8988T (cell line): ENCODE measurements around the gene ZNF600.
"Not testable (repeated sequence)": the region's sequence is repeated elsewhere in the genome, so short reads cannot be mapped to it uniquely, and the experiment has no call there.

Experiments
- DNase-seq: peaks from one replicate; pipeline ENCODE4 v3.0.0; 2011

The ZNF600 gene

DNA sequence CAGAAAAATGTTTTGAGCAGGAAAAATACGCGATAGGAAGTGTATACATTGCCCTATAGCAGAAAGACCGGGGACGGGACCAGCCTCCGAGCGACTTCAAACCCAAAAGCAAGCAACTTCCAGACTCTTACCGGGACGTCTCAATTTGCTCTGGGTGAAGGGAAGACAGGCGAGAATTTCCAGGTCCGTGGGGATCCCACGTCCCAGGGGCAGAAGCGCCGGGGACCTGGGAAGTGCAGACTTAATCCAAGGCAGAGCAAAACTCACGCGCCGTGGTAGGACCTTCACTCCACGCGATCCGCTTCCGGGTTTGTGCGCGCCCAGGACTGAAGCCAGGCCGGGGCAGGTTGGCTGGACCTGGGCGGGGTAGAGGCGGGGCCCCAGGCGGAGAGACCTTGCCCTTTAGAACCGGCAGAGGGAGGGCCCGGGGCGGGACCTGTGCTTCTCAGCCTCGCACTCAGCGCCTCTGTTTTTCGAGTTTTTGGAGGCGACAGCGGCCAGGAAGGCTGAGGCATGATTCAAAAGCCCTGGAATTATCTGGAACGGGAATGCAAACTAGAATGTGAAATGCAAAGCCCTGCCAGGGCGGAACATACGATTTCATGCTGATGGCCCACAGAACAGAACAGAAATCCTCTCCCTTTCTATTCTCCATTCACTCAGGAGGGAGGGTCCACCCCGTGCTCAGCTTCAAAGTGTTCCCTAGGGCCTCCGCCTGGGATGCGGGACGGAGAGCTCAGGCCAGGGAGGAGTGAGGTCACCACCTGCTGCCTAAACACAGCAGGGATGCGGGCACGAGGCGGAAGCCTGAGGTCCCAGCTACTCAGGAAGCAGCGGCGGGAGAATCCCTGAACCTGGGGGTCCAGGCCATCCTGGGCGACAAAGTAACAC, at the start of gene ZNF600:
Gene ZNF600, minus strand, starts transcription at position 328 of the 891 bp plus-strand sequence. CDS start 7,903 bp downstream, outside the sequence.
- not testable (repeated sequence) for DNase-seq

DNA sequence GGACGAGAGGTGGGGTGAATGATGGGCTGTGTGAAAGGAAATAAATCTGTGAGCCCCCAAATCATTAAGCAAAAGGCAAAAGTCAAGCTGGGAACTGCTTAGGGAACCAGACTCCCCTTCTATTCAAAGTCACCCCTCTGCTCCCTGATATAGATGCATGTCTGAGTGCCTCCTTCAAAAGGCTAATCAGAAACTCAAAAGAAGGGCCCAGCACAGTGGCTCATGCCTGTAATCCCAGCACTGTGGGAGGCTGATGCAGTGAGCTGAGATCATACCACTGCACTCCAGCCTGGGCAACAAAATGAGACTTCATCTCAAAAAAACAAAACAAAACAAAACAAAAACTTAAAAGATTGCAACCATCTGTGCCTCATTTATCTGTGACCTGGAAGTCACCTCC, 47.7 kb upstream of the ZNF600 start:
- DNase-seq, result not testable (repeated sequence)

DNA sequence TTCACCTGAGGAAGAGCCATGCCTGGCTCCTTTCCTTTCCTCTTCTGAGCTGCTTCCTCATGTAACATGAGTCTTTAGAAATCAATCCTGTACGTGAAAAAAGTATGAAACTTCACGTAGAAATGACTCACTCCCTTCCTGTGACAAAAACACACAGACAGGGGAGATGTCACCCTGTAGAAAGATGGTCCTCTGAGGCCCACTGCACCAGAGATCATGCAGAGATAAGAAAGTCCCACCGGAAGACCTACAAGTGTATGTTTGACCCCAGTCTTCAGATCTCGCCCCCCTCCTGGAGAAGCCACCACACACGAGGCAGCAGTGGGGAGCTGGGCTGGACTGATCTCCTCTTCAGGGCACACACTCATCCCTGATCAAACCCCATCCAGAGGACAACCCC, 47.0 kb upstream of the ZNF600 start:
- DNase-seq, result not testable (repeated sequence)

DNA sequence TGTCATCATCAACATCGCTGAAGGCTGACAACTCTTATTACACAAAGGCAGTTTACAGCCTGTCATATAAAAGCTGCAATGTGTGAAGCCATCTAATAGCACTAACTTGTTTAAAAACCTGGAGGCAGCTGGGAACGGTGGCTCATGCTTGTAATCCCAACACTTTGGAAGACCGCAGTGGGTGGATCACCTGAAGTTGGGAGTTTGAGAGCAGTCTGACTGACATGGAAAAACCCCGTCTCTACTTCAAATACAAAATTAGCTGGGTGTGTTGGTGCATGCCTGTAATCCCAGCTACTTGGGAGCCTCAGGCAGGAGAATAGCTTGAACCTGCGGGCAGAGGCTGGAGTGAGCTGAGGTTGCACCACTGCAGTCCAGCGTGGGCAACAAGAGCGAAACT, 43.3 kb upstream of the ZNF600 start:
- not testable (repeated sequence) for DNase-seq

DNA sequence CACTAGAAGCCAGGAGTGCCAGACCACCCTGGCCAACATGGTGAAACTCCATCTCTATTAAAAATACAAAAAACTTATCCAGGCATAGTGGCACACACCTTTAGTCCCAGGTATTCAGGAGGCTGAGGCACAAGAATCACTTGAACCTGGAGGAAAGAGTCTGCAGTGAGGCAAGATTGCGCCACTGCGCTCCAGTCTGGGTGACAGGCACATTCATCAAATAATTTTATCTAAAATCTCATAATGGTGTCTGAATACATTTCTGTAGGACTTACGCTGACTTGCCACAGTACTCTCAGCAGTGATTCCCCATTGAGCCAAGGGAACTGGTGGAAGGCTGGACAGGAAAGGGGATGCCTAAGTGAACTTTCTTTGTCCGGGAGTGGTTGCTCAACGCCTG, 39.2 kb upstream of the ZNF600 start:
- DNase-seq, result no peak

DNA sequence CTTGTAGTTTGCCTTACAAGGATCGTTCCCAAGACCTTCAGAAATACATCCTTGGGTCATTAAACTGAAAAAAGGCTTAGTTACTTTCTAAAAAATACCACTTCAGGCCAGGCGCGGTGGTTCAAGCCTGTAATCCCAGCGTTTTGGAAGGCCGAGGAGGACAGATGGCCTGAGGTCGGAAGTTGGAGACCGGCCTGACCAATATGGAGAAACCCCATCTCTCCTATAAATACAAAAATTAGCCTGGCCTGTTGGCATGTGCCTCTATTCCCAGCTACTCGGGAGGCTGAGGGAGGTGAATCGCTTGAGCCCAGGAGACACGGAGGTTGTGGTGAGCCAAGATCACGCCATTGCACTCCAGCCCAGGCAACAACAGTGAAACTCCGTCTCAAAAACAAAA, 37.1 kb upstream of the ZNF600 start:
- DNase-seq, result no peak

DNA sequence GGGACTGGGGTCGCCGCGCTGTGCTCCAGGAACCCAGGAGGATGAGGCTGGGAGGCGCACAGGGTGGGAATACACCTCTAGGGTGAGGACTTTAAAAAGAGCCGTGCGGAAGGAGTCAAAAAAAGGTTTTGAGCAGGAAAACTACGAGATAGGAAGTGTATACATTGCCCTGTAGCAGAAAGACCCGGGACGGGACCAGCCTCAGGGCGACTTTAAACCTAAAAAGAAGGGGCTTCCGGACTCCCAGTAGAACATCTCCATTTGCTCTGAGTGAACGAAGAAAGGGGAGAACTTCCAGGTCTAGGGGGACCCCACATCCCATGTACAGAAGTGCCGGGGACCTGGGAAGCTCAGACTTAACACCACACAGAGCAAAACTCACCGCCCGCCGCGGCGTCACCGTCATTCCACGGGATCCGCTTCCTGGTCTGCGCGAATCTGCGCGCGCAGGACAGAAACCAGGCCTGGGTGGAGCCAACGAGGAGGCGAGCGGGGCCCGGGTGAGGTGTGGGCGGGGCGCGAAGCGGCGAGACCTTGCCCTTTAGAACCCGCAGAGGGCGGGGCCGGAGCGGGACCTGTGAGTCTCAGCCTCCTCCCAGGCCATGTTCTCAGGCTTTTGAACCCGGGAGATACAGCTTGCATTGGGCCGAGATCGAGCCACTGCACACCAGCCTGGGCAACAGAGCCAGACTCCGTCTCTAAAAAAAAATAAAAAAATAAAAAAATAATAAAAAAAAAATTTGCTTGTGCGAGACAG, 34.8 kb upstream of the ZNF600 start, which contains the start of gene ZNF28:
Gene ZNF28, minus strand, starts transcription at position 430 of the 757 bp plus-strand sequence. CDS start 3,675 bp downstream, outside the sequence.
- DNase-seq, result peak; percentile 34

DNA sequence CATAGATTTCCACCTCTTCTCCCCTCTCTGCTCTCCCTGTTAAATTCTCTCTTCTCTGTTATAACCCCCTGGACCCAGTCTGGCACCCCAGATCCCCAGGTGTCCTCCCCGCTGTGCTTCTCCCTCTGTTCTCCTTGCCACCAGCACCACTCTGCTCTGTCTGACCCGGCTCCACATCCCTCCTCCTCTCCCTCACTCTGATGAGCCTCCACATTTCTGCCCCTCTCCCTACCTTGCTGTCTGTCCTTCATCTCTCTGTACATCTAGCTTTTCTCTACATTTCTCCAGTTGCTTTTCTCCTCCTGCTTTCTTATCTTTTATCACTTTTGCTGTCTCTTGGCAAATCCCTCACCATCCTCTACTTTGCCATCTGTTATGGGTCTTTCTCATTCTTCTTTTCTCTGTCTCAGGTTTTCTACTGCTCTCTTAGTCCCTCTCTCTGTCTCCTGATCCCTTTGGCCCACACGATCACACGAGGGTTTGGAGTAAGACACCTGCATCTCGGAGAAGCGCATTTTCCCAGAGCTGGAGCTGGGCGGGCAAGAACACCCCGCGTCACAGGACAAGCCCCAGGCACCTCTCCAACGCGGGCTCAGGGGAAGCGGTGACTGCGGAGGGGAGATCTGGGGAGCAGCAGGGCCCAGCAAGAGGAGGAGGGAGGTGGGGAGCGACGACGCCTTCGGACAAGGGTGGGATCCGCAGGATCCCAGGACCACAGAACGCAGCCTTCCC, 34.0 kb upstream of the ZNF600 start:
- not testable (repeated sequence) for DNase-seq

DNA sequence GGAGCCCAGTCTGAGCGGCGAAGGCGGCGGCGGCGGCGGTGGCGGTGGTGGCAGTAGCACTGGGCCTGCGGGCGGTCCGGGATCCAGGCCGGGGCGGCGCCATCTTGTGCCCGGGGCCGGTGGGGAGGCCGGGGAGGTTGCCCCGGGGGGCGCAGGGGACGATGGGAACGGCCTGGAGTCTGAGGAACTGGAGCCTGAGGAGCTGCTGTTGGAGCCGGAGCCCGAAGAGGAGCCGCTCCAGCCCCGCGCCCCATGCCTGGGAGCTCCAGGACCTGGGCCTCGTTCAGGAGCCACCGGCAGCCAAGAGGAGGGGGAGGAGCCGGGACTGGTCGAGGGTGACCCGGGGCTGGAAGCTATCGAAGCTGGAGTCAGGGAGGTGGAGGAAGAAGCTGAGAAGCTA, 23.2 kb upstream of the ZNF600 start:
- DNase-seq, result no peak

DNA sequence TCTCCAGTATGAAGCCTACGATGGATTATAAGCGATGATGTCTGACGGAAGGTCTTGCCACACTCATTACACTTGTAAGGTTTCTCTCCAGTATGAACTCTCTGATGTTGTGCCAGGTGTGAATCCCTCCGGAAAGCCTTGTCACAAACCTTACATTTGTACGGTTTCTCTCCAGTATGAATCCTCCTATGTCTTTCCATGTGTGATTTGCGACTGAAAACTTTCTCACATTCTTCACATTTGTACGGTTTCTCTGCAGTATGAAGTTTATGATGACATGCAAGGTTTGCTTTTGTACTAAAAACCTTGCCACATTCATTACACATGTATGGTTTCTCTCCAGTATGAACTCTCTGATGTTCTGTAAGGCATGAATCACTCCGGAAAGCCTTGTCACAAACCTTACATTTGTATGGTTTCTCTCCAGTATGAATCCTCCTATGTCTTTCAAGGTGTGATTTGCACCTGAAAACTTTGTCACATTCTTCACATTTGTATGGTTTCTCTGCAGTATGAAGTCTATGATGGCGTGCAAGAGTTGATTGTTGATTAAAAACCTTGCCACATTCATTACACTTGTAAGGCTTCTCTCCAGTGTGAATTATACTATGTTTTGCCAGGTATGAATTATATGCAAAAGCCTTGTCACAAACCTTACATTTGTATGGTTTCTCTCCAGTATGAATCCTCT, 13.5 kb upstream of the ZNF600 start:
- not testable (repeated sequence) for DNase-seq

DNA sequence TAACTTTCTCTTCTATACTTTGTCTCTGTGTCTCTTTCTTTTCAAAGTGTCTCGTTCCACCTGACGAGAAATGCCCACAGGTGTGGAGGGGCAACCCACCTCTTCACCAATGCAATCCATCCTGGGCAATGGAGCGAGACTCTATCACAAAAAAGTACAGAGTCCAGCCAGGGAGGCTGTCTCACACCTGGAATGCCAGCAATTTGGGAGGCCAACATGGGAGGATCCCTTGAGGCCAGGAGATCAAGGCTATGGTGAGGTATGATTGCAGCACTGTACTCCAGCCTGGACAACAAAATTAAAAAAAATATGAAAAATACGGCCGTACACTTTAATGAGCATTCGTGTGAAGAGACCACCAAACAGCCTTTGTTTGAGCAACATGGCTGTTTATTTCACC, 2.8 kb upstream of the ZNF600 start:
- no peak for DNase-seq

DNA sequence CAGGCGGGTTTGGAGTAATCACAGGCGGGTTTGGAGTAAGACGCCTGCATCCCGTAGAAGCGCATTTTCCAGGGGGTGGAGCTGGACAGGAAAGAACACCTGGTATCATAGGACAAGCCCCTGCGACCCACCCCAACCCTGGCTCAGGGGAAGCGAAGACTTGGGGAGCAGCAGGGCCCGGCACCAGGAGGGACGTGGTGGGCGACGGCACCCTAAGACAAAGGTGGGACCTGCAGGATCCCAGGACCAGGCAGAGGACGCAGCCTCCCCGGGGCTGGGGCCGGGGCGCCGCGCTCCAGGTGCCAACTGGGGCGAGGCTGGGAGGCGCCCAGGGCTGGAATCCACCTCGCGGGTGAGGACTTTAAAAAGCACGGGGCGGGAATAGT, 520 bp downstream of the ZNF600 start:
- no peak for DNase-seq

DNA sequence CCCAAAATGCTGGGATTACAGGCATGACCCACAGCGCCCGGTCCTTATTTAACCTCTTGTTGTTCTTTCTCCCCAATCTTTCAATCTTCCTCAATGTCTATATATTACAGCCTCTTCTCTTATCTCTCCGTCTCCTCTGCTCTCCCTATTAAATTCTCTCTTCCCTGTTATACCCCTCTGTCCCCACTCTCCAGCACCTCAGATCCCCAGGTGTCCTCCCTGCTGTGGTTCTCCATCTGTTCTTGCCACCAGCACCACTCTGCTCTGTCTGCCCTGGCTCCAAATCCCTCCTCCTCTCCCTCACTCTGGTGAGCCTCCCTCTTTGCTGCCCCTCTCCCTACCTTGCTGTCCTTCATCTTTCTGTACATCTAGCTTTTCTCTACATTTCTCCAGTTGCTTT, 1.1 kb downstream of the ZNF600 start:
- no peak for DNase-seq

DNA sequence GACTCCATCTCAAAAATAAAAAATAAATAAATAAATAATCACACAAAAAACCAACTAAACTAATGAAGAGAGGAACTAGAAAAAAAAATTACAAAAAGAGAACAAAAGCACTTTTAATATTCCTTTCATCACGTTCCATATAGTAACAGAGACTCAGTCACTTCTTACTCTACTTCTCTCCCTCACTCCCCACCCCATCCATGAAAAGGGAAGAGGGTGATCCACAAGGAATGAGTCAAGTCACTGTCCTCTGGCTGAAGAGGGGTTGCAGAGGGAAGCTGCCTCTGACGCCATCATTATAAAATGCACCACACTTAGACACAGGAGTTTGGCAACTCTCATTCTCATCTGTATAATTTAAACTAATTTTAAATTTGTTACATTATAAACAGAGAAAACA, 3.7 kb downstream of the ZNF600 start:
- DNase-seq, result not testable (repeated sequence)

DNA sequence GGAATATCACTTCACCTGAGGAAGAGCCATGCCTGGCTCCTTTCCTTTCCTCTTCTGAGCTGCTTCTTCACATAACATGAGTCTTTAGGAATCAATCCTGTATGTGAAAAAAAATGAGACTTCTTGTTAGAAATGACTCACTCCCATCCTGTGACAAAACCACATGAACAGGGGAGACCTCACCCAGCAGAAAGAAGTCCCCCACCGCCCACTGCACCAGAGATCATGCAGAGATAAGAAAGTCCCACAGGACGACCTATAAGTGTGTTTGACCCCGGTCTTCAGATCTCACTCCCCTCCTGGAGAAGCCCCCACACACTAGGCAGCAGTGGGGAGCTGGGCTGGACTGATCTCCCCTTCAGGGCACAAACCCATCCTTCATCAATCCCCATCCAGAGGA, 7.8 kb downstream of the ZNF600 start:
- no peak for DNase-seq

DNA sequence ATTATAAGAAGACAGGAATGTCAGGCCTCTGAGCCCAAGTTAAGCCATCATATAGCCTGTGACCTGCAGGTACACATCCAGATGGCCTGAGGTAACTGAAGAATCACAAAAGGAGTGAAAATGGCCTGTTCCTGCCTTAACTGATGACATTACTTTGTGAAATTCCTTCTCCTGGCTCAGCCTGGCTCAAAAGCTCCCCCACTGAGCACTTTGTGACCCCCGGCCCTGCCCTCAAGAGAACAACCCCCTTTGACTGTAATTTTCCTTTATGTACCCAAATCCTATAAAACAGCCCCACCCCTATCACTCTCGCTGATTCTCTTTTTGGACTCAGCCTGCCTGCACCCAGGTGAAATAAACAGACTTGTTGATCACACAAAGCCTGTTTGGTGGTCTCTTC, 30.1 kb downstream of the ZNF600 start:
- DNase-seq, result not testable (repeated sequence)

DNA sequence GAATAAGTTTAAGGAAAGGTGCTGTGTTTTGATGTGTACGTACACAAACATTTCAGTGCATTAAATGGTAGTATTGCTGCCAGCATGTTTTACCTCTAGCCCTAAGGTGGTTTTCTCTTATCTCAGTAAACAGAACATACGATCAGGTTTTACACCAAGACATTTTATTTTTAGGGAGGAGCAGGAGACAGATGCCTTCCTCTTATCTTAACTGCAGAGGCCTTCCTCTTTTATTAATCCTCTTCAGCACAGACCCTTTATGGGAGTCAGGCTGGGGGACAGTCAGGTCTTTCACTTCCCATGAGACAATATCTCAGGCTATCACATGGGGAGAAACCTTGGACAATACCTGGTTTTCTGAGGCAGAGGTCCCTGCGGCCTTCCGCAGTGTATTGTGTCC, 36.8 kb downstream of the ZNF600 start:
- DNase-seq, result no peak

DNA sequence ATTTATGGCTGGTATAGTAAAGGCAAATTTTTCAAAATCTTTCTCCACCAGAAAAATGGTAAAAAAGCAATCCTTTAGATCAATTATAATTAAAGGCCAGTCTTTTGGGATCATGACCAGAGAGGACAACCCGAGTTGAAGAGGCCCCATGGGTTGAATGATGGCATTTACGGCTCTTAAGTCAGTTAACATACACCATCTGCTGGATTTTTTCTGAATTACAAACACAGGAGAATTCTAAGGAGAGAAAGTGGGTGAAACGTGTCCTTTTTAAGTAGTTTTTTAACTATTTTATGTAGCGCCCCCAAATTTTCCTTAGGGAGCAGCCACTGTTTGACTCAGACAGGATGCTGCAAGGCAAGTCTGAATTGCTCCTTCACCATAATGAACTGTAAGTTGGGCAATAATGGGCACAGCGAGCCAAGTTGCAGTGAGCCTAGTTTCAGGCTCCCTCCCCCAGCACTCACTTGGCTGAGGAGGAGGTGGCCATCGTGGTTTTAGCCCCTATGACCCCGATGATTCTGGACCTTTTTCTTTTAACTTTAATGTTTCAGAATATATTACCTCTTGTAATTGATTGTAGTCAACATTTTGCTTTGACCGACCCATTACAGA, 38.1 kb downstream of the ZNF600 start:
- no peak for DNase-seq

DNA sequence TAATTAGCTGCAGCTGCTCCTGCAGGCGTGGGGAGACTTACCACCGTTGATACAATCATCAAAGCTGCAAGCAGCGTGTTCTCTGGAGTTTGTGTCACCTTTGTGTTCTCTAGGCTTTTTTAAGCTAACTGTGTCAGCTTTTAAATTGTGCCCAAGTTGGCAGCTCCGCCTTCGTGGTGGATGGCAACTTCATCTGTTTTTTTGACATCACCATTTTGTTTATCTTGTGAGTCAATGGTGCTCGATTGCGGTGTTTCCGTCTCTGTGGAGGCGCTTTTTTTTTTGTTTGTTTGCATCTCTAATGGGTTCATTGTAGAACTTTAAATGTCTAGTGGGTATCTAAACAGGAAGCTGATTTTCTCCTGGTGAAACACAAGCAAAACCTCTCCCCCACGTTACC, 40.7 kb downstream of the ZNF600 start:
- not testable (repeated sequence) for DNase-seq

DNA sequence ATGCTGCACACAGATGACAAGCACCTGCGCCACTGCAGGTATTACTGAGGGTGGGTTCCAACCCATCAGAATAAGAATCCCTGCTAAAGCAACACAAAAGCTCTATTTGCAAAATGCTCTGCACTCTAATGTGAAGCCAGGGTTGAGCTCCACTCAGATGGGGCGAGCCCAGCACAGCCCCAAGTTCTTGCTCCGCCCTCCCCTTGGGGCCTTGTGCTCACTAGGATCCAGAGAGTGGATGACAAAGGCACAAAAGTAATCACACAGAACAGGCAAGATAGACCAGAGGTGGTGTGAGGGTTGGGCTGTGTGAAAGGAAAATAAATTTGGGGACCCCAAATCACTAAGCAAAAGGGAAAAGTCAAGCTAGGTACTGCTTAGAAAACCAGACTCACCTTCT, 43.5 kb downstream of the ZNF600 start:
- DNase-seq, result no peak

DNA sequence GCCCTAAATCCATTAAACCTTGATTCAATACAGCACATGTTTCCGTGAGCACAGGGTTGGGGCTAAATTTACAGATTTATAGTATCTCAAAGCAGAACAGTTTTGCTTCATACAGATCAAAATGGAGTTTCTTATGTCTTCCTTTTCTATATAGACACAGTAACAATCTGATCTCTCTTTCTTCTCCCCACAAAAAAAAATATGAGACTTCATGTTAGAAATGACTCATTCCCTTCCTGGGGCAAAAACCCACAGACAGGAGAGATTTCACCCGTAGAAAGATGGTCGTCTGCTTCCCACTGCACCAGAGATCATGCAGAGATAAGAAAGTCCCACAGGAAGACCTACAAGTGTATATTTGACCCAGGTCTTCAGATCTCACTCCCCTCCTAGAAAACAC, 44.1 kb downstream of the ZNF600 start:
- DNase-seq, result no peak

DNA sequence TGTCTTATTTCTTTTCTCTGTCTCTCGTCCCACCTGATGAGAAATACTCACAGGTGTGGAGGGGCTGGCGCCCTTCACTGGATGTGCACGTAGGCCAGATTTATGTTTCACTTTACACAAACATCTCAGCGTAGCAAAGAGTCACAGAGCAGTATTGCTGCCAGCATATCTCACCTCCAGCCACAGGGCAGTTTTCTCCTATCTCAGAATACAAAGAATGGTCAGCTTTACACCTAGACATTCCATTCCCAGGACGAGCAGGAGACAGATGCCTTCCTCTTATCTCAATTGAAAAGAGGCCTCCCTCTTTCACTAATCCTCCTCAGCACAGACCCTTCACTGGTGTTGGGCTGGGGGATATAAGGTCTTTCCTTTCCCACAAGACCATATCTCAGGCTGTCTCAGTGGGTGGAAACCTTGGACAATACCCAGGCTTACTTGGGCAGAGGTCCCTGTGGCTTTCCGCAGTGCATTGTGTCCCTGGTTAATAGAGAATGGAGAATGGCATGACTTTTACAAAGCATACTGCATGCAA, 44.6 kb downstream of the ZNF600 start:
- no peak for DNase-seq
